Fibroblast of skin of left biceps (primary cell): ENCODE data around the gene CST8.

Experiments used
- DNase-seq, 2 experiments: peaks; one replicate each; pipeline ENCODE4 v3.0.0-alpha.2; 2013; ENCODE audit warnings: low read depth in 2 of 2

CST8 gene

GRCh38 chr20:23524146-23524545, 33.2 kb downstream of the CST8 start:
- DNase-seq = no peak

GRCh38 chr20:23526850-23527249, 35.9 kb downstream of the CST8 start:
- no peak for DNase-seq

GRCh38 chr20:23528867-23529431, 38.0 kb downstream of the CST8 start:
- no peak for DNase-seq

- DNase-seq = no peak
These were observed 40.1 kb downstream of the CST8 start for GRCh38 chr20:23530937-23531567.

- DNase-seq = no peak
These were observed 41.6 kb downstream of the CST8 start for GRCh38 chr20:23532533-23532932.

GRCh38 chr20:23533161-23533560, 42.2 kb downstream of the CST8 start:
- DNase-seq = no peak

GRCh38 chr20:23534801-23535593, 44.1 kb downstream of the CST8 start:
- DNase-seq = no peak

- DNase-seq = no peak
These were observed 45.5 kb downstream of the CST8 start for GRCh38 chr20:23536328-23536974.

- DNase-seq = no peak
These were observed 46.1 kb downstream of the CST8 start for GRCh38 chr20:23537030-23537429.

- no peak for DNase-seq
These were observed 49.7 kb downstream of the CST8 start for GRCh38 chr20:23540624-23541023.

GRCh38 chr20:23541330-23541729, 50.4 kb downstream of the CST8 start:
- DNase-seq = no peak

GRCh38 chr20:23541776-23542175, 50.9 kb downstream of the CST8 start:
- DNase-seq = no peak

- DNase-seq = no peak
These were observed 51.9 kb downstream of the CST8 start for GRCh38 chr20:23542801-23543200.

GRCh38 chr20:23544133-23544532, 53.2 kb downstream of the CST8 start:
- DNase-seq = no peak
